Measurements from ENCODE around the gene LAMC3.
A peak's percentile ranks its signal among the peaks of the same experiment; 100 is the strongest.

LAMC3 gene

GRCh38 chr9:131045300-131046092, 36.5 kb downstream of the LAMC3 start:
- H3K4me1 Mint-ChIP-seq (ENCODE audit: low read depth), result peaks cover 8% of the 10 kb centered on the region
- no peak overlapping the region for H3K27ac Mint-ChIP-seq
- peaks cover 2% of the 10 kb centered on the region for H3K27me3 Mint-ChIP-seq
- no peaks in the 10 kb centered on the region for H3K36me3 Mint-ChIP-seq
- H3K9me3 Mint-ChIP-seq (ENCODE audit: low read depth), result no peaks in the 10 kb centered on the region
- peak overlapping the region; percentile 11 for H3K4me3 Mint-ChIP-seq

GRCh38 chr9:131046093-131046380, 37.1 kb downstream of the LAMC3 start:
- peaks cover 8% of the 10 kb centered on the region for H3K4me1 Mint-ChIP-seq (ENCODE audit: low read depth)
- no peaks in the 10 kb centered on the region for H3K9me3 Mint-ChIP-seq (ENCODE audit: low read depth)
- peaks cover 2% of the 10 kb centered on the region for H3K27me3 Mint-ChIP-seq
- H3K27ac Mint-ChIP-seq, result no peak overlapping the region
- H3K36me3 Mint-ChIP-seq, result no peaks in the 10 kb centered on the region
- H3K4me3 Mint-ChIP-seq, result peak overlapping the region; percentile 11

- H3K9me3 Mint-ChIP-seq (ENCODE audit: low read depth), result no peaks in the 10 kb centered on the region
These were observed 37.7 kb downstream of the LAMC3 start for GRCh38 chr9:131046581-131047202.

GRCh38 chr9:131048332-131048731, 39.4 kb downstream of the LAMC3 start:
- Mint-ChIP-seq H3K9me3 (ENCODE audit: low read depth) (no peaks in the 10 kb centered on the region), H3K4me3 (no peak overlapping the region), H3K27me3 (peaks cover 2% of the 10 kb centered on the region), H3K27ac (no peak overlapping the region), H3K4me1 (ENCODE audit: low read depth) (peaks cover 8% of the 10 kb centered on the region), H3K36me3 (no peaks in the 10 kb centered on the region)

More at GRCh38 chr9:131046581-131047202, 37.7 kb downstream of the LAMC3 start:
- Mint-ChIP-seq H3K36me3 (no peaks in the 10 kb centered on the region), H3K27ac (no peak overlapping the region), H3K27me3 (peaks cover 2% of the 10 kb centered on the region), H3K4me1 (ENCODE audit: low read depth) (peaks cover 8% of the 10 kb centered on the region), H3K4me3 (no peak overlapping the region)

- Mint-ChIP-seq H3K4me3 (no peak overlapping the region), H3K4me1 (ENCODE audit: low read depth) (peaks cover 8% of the 10 kb centered on the region), H3K27ac (no peak overlapping the region), H3K27me3 (peaks cover 2% of the 10 kb centered on the region), H3K36me3 (no peaks in the 10 kb centered on the region), H3K9me3 (ENCODE audit: low read depth) (no peaks in the 10 kb centered on the region)
These were observed 39.8 kb downstream of the LAMC3 start for GRCh38 chr9:131048820-131049219.

GRCh38 chr9:131049829-131050715, 41.1 kb downstream of the LAMC3 start:
- Mint-ChIP-seq H3K27ac (no peak overlapping the region), H3K9me3 (ENCODE audit: low read depth) (no peaks in the 10 kb centered on the region), H3K27me3 (peaks cover 2% of the 10 kb centered on the region), H3K4me3 (no peak overlapping the region), H3K4me1 (ENCODE audit: low read depth) (peaks cover 5% of the 10 kb centered on the region), H3K36me3 (no peaks in the 10 kb centered on the region)

- H3K4me3 Mint-ChIP-seq, result no peak overlapping the region
- H3K9me3 Mint-ChIP-seq (ENCODE audit: low read depth), result no peaks in the 10 kb centered on the region
- H3K36me3 Mint-ChIP-seq, result no peaks in the 10 kb centered on the region
- peaks cover 2% of the 10 kb centered on the region for H3K27me3 Mint-ChIP-seq
- peaks cover 3% of the 10 kb centered on the region for H3K4me1 Mint-ChIP-seq (ENCODE audit: low read depth)
- H3K27ac Mint-ChIP-seq, result no peak overlapping the region
These were observed 41.9 kb downstream of the LAMC3 start for GRCh38 chr9:131050831-131051230.

GRCh38 chr9:131051592-131052517, 42.9 kb downstream of the LAMC3 start:
- Mint-ChIP-seq H3K27ac (no peak overlapping the region), H3K27me3 (peaks cover 2% of the 10 kb centered on the region), H3K36me3 (no peaks in the 10 kb centered on the region), H3K9me3 (ENCODE audit: low read depth) (no peaks in the 10 kb centered on the region), H3K4me3 (no peak overlapping the region), H3K4me1 (ENCODE audit: low read depth) (peaks cover 2% of the 10 kb centered on the region)

GRCh38 chr9:131053896-131054295, 44.9 kb downstream of the LAMC3 start:
- H3K36me3 Mint-ChIP-seq, result no peaks in the 10 kb centered on the region
- H3K4me3 Mint-ChIP-seq, result no peak overlapping the region
- no peak overlapping the region for H3K27ac Mint-ChIP-seq
- no peaks in the 10 kb centered on the region for H3K9me3 Mint-ChIP-seq (ENCODE audit: low read depth)
- no peaks in the 10 kb centered on the region for H3K27me3 Mint-ChIP-seq
- H3K4me1 Mint-ChIP-seq (ENCODE audit: low read depth), result no peaks in the 10 kb centered on the region

- H3K9me3 Mint-ChIP-seq (ENCODE audit: low read depth), result no peaks in the 10 kb centered on the region
- no peaks in the 10 kb centered on the region for H3K4me1 Mint-ChIP-seq (ENCODE audit: low read depth)
- no peak overlapping the region for H3K27ac Mint-ChIP-seq
- no peak overlapping the region for H3K4me3 Mint-ChIP-seq
- no peaks in the 10 kb centered on the region for H3K27me3 Mint-ChIP-seq
- no peaks in the 10 kb centered on the region for H3K36me3 Mint-ChIP-seq
These were observed 48.0 kb downstream of the LAMC3 start for GRCh38 chr9:131056781-131057506.

GRCh38 chr9:131060900-131061630, 52.1 kb downstream of the LAMC3 start:
- no peak overlapping the region for H3K4me3 Mint-ChIP-seq
- H3K4me1 Mint-ChIP-seq (ENCODE audit: low read depth), result no peaks in the 10 kb centered on the region
- H3K36me3 Mint-ChIP-seq, result no peaks in the 10 kb centered on the region
- H3K27me3 Mint-ChIP-seq, result no peaks in the 10 kb centered on the region
- H3K27ac Mint-ChIP-seq, result no peak overlapping the region
- H3K9me3 Mint-ChIP-seq (ENCODE audit: low read depth), result no peaks in the 10 kb centered on the region

- no peaks in the 10 kb centered on the region for H3K36me3 Mint-ChIP-seq
- H3K27me3 Mint-ChIP-seq, result no peaks in the 10 kb centered on the region
- H3K9me3 Mint-ChIP-seq (ENCODE audit: low read depth), result no peaks in the 10 kb centered on the region
- no peak overlapping the region for H3K4me3 Mint-ChIP-seq
- H3K4me1 Mint-ChIP-seq (ENCODE audit: low read depth), result no peaks in the 10 kb centered on the region
- H3K27ac Mint-ChIP-seq, result no peak overlapping the region
These were observed 54.0 kb downstream of the LAMC3 start for GRCh38 chr9:131062969-131063368.

- Mint-ChIP-seq H3K36me3 (no peaks in the 10 kb centered on the region), H3K27me3 (no peaks in the 10 kb centered on the region), H3K27ac (no peak overlapping the region), H3K4me3 (no peak overlapping the region), H3K4me1 (ENCODE audit: low read depth) (no peaks in the 10 kb centered on the region), H3K9me3 (ENCODE audit: low read depth) (no peaks in the 10 kb centered on the region)
These were observed 56.6 kb downstream of the LAMC3 start for GRCh38 chr9:131065599-131065998.

Data from activated naive CD8-positive, alpha-beta T cell (primary cell).